HG03064 (cell line): Measurements from ENCODE around the gene SPRR2A.
"Not testable (repeated sequence)": the region's sequence is repeated elsewhere in the genome, so short reads cannot be mapped to it uniquely, and the experiment has no call there.

Source experiments
- ATAC-seq: cut with Tn5 transposase; IDR thresholded peaks from one replicate; pipeline ENCODE4 v1.9.1; 2021; ENCODE audit warnings: low read depth; ENCODE audit not compliant: unreplicated experiment

SPRR2A gene

GRCh38 chr1:153057375-153057774 is at the start of gene SPRR2A:
Gene SPRR2A, minus strand, starts transcription at chr1:153057512. Its CDS starts 777 bp downstream, at chr1:153056735.
- no peak for ATAC-seq

- no peak for ATAC-seq
Measured at GRCh38 chr1:153100245-153100644, 42.9 kb upstream of the SPRR2A start.

- no peak for ATAC-seq
Measured at GRCh38 chr1:153099461-153100045, 42.2 kb upstream of the SPRR2A start.

- ATAC-seq, result no peak
Measured at GRCh38 chr1:153095764-153096163, 38.5 kb upstream of the SPRR2A start.

- ATAC-seq, result no peak
Measured at GRCh38 chr1:153094426-153094825, 37.1 kb upstream of the SPRR2A start, which contains the start of gene SPRR2E. Gene SPRR2E, minus strand, starts transcription at chr1:153094526. Its CDS starts 775 bp downstream, at chr1:153093751.

GRCh38 chr1:153087652-153088051 is 30.3 kb upstream of the SPRR2A start:
- ATAC-seq, result no peak

GRCh38 chr1:153081736-153082135 is 24.4 kb upstream of the SPRR2A start:
- ATAC-seq, result no peak

GRCh38 chr1:153072806-153073726 is 15.8 kb upstream of the SPRR2A start:
- no peak for ATAC-seq

- no peak for ATAC-seq
Measured at GRCh38 chr1:153071511-153071910, 14.2 kb upstream of the SPRR2A start, which contains the start of gene SPRR2B. Gene SPRR2B, minus strand, starts transcription at chr1:153071611. Its CDS starts 772 bp downstream, at chr1:153070839.

GRCh38 chr1:153070243-153070642 is 12.9 kb upstream of the SPRR2A start:
- no peak for ATAC-seq

- ATAC-seq, result no peak
Measured at GRCh38 chr1:153058826-153059784, 1.8 kb upstream of the SPRR2A start.

- no peak for ATAC-seq
Measured at GRCh38 chr1:153058154-153058553, 842 bp upstream of the SPRR2A start.

- not testable (repeated sequence) for ATAC-seq
Measured at GRCh38 chr1:153056111-153056510, 1.2 kb downstream of the SPRR2A start.

GRCh38 chr1:153049211-153049610 is 8.1 kb downstream of the SPRR2A start:
- ATAC-seq, result no peak

- no peak for ATAC-seq
Measured at GRCh38 chr1:153040950-153041631, 16.2 kb downstream of the SPRR2A start, which contains the start of gene SPRR2D. Gene SPRR2D, minus strand, starts transcription at chr1:153041120. Its CDS starts 774 bp downstream, at chr1:153040346.

- no peak for ATAC-seq
Measured at GRCh38 chr1:153035211-153035610, 22.1 kb downstream of the SPRR2A start.

- no peak for ATAC-seq
Measured at GRCh38 chr1:153032677-153033308, 24.5 kb downstream of the SPRR2A start.

- no peak for ATAC-seq
Measured at GRCh38 chr1:153032073-153032472, 25.2 kb downstream of the SPRR2A start.

GRCh38 chr1:153030895-153031294 is 26.4 kb downstream of the SPRR2A start, which contains the start of gene SPRR1B:
Gene SPRR1B, plus strand, starts transcription at chr1:153031203. Its CDS starts 1,143 bp downstream, at chr1:153032346.
- ATAC-seq, result no peak
